BJ (cell line): ENCODE data around the gene HS1BP3. TPM values are rescaled to one million over a fixed set of nuclear protein-coding genes. Genes with fewer than 3 reads are reported as not detected.
A peak's percentile ranks its signal among the peaks of the same experiment; 100 is the strongest.

Experiments
- CTCF ChIA-PET: fragments of 350-600 bp; formaldehyde crosslinking; extraction: SDS; loops from one replicate; lab custom pipeline; 2021; ENCODE audit warnings: antibody characterized with exemption, inconsistent platforms; lab: Yijun Ruan, JAX
- POLR2A ChIA-PET: fragments of 300-600 bp; sonication (Branson Sonifier 250); formaldehyde crosslinking; extraction: SDS; loops from one replicate; lab custom pipeline; 2021; ENCODE audit warnings: antibody characterized with exemption; lab: Charles Lee
- DNase-seq: peaks from one replicate; pipeline ENCODE4 v3.0.0-alpha.2; 2011; ENCODE audit warnings: low read depth
- H3K27me3 ChIP-seq: 2 replicates; pipeline ENCODE4 v1.6.0; 2011; ENCODE audit warnings: low read length; ENCODE audit not compliant: control insufficient read depth, insufficient read depth
- H3K36me3 ChIP-seq: 2 replicates; pipeline ENCODE4 v1.5.1; 2011; ENCODE audit warnings: low read length; ENCODE audit not compliant: control insufficient read depth, insufficient read depth
- H3K4me3 ChIP-seq: 2 replicates; pipeline ENCODE4 v1.5.1; 2011; ENCODE audit warnings: low read depth, mild to moderate bottlenecking, control low read depth, low read length
- polyA plus RNA-seq: library from polyadenylated mRNA; depleted of rRNA; stranded (reverse); fragments of >200 nt; gene quantifications from 2 replicates; pipeline ENCODE4 v1.2.3, GENCODE V29; 2011
- TF ChIP-seq, protein P1 (sequence below): IDR thresholded peaks from 2 replicates; pipeline ENCODE4 v1.5.1; 2011; ENCODE audit warnings: low read depth, mild to moderate bottlenecking, control low read depth, inconsistent platforms, low read length, moderate library complexity; ENCODE audit not compliant: insufficient read depth

Gene HS1BP3
- polyA plus RNA-seq, 1 experiment, result 13.6 TPM

DNA sequence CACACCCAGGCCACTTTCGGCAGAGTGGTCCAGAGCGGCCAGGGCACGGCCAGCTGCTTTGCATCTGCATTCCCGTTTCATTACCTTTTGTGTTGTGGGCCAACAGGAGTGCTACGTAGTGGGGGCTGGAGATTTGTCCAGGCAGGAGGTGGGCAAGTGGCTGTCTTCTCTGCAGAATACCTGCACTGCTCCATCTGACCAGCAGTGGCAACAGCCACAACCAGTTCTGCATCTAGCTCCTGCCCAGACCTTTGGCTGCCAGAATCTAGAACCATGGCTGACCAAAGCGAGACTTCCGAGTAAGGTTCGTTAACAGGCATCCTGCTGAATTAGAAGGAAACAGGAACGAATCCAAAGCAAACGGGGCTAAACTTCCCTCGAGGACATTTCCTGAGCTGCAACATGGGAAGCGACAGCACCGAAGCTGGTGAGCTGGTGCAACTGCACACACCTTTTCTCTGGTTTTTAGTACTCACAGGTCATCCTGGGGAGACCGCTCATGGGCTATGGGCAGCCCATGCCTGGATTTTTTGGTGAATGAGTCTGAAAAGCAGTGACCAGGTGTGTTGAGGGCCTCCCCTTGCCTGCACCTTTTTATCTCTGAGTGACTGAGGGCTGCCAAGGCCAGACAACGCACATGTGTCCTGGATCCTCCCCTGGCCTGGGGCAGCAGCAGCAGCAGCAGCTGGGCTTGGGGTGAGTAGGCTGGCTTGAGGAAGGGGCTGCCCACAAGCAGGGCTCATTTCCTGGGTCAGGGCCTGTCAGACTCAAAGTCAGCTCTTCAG, 26.6 kb upstream of the HS1BP3 start:
- ChIA-PET CTCF (interaction anchor here (1.2 to 8.4 kb wide), 5 partner anchors 14 to 286 kb away, joined by 3 to 123 read pairs (median 5); partner anchors contain the start of gene GDF7), POLR2A (no interaction called here)
- TF ChIP-seq, protein P1, sequence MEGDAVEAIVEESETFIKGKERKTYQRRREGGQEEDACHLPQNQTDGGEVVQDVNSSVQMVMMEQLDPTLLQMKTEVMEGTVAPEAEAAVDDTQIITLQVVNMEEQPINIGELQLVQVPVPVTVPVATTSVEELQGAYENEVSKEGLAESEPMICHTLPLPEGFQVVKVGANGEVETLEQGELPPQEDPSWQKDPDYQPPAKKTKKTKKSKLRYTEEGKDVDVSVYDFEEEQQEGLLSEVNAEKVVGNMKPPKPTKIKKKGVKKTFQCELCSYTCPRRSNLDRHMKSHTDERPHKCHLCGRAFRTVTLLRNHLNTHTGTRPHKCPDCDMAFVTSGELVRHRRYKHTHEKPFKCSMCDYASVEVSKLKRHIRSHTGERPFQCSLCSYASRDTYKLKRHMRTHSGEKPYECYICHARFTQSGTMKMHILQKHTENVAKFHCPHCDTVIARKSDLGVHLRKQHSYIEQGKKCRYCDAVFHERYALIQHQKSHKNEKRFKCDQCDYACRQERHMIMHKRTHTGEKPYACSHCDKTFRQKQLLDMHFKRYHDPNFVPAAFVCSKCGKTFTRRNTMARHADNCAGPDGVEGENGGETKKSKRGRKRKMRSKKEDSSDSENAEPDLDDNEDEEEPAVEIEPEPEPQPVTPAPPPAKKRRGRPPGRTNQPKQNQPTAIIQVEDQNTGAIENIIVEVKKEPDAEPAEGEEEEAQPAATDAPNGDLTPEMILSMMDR, result no peak
- Histone ChIP-seq H3K36me3 (no peaks in the 10 kb centered on the region), H3K4me3 (no peak overlapping the region), H3K27me3 (no peaks in the 10 kb centered on the region)
- no peak for DNase-seq

DNA sequence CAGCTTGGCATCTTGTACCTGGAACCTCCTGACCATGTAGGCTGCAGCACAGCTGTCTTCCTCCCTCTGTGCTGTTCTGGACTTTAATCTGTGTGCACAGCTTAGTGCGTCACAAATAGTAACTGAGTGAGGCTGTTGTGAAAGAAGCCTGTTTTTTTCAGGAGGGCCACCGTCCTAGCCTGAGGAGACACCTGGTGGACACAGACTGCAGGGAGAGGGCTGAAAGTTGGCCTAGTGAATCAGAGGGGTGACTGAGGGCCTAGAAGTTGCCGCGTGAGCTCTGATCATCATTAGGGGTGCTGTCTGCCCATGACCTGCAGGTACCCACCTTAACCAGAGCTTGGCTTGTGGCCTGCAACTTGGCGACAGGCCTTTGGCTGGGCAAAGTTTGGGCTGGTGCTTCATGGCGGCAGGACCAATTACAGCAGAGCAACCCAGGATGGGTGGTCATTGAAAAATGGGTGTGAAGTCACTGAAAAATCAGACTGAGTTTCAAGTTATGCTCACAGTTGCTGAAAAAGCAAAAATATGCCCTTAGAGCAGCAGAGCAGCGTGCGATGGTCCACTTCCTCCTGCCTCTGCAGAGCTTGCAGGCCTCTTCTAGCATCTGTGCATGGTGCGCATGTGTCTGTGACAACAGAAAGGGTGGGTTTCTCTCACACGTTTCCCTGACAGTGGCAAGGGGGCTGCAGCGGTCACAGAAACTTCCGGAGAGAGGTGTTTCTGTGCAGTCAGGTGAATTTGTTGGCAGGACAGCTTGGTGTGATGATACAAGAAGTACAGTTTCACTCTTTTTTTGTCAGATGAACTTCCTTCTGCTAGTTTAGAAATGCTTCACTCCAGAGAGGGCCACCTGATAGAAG, 25.7 kb upstream of the HS1BP3 start:
- H3K4me3 ChIP-seq, result no peak overlapping the region
- CTCF ChIA-PET, result interaction anchor here (1.2 to 8.4 kb wide), 5 partner anchors 13 to 287 kb away, joined by 3 to 123 read pairs (median 7); partner anchors contain the start of gene GDF7
- POLR2A ChIA-PET, result no interaction called here
- no peaks in the 10 kb centered on the region for H3K36me3 ChIP-seq
- DNase-seq, result no peak
- no peaks in the 10 kb centered on the region for H3K27me3 ChIP-seq
- TF ChIP-seq, protein P1, result no peak

DNA sequence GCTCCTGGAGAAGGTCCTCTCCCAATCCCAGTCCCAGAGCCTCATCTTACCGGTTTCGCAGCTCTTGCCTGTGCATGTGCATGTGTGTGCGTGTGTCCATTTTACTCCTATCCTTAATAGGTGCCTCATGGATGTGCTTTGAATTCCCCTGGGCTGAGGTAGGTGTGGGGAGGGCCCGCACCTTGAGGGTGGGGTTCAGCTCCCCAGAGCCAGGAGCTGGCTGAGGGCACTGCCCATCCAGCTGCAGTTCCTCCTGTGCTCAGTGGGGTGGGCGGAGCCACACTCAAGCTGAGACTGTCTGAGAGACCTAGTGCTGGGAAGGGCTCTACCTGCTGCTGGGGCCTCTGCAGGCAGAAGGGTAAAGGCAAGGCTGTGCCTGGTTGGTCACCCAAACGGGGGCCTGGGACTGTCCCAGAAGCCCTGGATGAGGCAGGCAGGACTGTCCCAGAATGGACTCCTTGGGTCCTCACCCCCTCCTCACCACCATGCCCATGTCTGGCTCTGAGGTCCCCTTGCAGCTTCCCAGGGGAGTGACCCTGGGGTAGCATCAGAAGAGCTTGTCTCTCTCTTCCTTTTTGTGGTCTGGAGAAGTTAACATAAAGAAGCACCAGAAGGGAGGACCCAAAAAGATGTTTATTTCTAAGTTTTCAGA, 24.9 kb upstream of the HS1BP3 start:
- Histone ChIP-seq H3K36me3 (no peaks in the 10 kb centered on the region), H3K4me3 (no peak overlapping the region), H3K27me3 (peaks cover 1% of the 10 kb centered on the region; the same call in 1 of the 2 replicates)
- TF ChIP-seq, protein P1, result no peak
- ChIA-PET CTCF (interaction anchor here (0.8 to 8.4 kb wide), 10 partner anchors 12 to 287 kb away, joined by 3 to 123 read pairs (median 4); partner anchors contain the start of genes GDF7 and HS1BP3), POLR2A (no interaction called here)
- DNase-seq, result no peak

DNA sequence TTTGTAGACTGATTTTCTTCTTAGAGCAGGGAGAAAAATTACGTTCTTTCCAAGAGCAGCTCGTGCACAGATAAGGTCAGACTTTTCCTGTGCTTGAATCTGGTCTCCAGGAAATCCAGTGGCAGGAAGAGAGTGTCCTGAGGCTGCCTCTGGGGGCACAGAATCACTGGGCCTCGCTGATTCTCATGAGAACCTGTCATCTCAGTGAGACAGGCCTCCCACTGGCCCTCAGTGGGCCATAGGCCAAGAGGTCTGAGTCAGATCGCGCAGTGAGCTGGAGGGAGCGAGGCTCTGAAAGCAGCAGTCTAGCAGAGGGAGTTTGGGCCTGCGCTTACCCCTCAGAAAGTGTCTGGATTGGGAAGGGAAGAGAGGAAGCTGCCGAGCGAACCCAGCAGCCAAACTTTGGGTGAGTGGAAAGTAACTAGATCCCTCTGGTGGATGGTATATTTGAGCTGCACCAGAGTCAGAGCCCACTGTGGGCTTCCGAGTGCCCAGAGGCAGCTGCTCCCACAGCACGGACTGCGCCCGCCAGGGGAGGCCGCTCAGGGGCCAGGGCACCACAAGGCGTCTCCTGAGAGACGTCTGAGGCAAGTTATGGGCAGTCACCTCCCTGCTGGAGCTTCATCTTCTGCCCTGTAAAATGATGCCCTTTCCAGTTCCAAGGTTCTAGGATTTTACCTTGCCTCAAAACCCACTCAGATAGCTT, 24.2 kb upstream of the HS1BP3 start:
- TF ChIP-seq, protein P1, result no peak

More for the DNA sequence above, 24.2 kb upstream of the HS1BP3 start:
- Histone ChIP-seq H3K36me3 (no peaks in the 10 kb centered on the region), H3K27me3 (peaks cover 1% of the 10 kb centered on the region; the same call in 1 of the 2 replicates), H3K4me3 (no peak overlapping the region)
- ChIA-PET POLR2A (interaction anchor here (0.6 kb wide), 1 partner anchor 15 kb away, joined by 4 read pairs; no protein-coding TSS in a partner anchor), CTCF (interaction anchor here (0.8 to 8.4 kb wide), 10 partner anchors 10 to 288 kb away, joined by 3 to 123 read pairs (median 4); partner anchors contain the start of genes GDF7 and HS1BP3)
- peak; percentile 44 for DNase-seq
